HG03342 (cell line): Measurements from ENCODE around the gene B4GALT3.

ENCODE experiments used
- ATAC-seq: cut with Tn5 transposase; IDR thresholded peaks from one replicate; pipeline ENCODE4 v1.9.1; 2021; ENCODE audit warnings: mild to moderate bottlenecking, moderate library complexity; ENCODE audit not compliant: unreplicated experiment

The B4GALT3 gene

GRCh38 chr1:161131523-161132409 lies 45.5 kb downstream of the B4GALT3 start:
- ATAC-seq = no peak

GRCh38 chr1:161130266-161130665 lies 47.0 kb downstream of the B4GALT3 start:
- ATAC-seq = no peak

- no peak for ATAC-seq
Observed at GRCh38 chr1:161128591-161129420, 48.5 kb downstream of the B4GALT3 start.

GRCh38 chr1:161127649-161128048 lies 49.7 kb downstream of the B4GALT3 start:
- ATAC-seq = no peak

GRCh38 chr1:161122967-161123366 lies 54.3 kb downstream of the B4GALT3 start:
- no peak for ATAC-seq

- no peak for ATAC-seq
Observed at GRCh38 chr1:161121834-161122233, 55.5 kb downstream of the B4GALT3 start.
